ENCODE measurements around the gene CDH4.

GRCh38 chr20:61599541-61599992 lies 347.5 kb downstream of the CDH4 start:
- TF ChIP-seq MAX (IDR thresholded peaks at IDR 0.05): no peak
- no peak for TF ChIP-seq REST (IDR thresholded peaks at IDR 0.05; ENCODE audit: low read depth)
- no peak for TF ChIP-seq EGR1 (IDR thresholded peaks at IDR 0.05)
- TF ChIP-seq RAD21 (IDR thresholded peaks at IDR 0.05; ENCODE audit: low read depth): no peak
- no peak for TF ChIP-seq EP300 (IDR thresholded peaks at IDR 0.05; ENCODE audit: borderline replicate concordance)
- TF ChIP-seq CREB1 (IDR thresholded peaks at IDR 0.05; ENCODE audit: low read depth): no peak

Data from Ishikawa (cell line).